Activated naive CD4-positive, alpha-beta T cell (primary cell): ENCODE results near the gene FAIM.
"Not testable (repeated sequence)": the region's sequence is repeated elsewhere in the genome, so short reads cannot be mapped to it uniquely, and the experiment has no call there.

Experiments used
- DNase-seq, 4 experiments: peaks; one replicate each; lab custom pipeline; 2025; lab: John Stamatoyannopoulos, UW

The FAIM gene

DNA sequence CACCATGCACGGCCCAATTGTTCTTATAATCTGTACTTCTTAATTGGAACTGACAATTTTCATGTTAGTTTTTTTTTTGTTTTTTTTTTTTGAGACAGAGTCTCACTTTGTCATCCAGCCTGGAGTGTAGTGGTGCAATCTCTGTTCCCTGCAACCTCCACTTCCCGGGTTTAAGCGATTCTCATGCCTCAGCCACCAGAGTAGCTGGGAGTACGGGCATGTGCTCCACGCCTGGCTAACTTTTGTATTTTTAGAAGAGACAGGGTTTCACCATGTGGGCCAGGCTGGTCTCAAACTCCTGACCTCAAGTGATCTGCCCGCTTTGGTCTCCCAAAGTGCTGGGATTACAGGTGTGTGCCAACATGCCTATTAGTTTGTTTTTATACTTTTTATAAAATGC lies 72.4 kb downstream of the FAIM start:
- DNase-seq = not testable (repeated sequence)

DNA sequence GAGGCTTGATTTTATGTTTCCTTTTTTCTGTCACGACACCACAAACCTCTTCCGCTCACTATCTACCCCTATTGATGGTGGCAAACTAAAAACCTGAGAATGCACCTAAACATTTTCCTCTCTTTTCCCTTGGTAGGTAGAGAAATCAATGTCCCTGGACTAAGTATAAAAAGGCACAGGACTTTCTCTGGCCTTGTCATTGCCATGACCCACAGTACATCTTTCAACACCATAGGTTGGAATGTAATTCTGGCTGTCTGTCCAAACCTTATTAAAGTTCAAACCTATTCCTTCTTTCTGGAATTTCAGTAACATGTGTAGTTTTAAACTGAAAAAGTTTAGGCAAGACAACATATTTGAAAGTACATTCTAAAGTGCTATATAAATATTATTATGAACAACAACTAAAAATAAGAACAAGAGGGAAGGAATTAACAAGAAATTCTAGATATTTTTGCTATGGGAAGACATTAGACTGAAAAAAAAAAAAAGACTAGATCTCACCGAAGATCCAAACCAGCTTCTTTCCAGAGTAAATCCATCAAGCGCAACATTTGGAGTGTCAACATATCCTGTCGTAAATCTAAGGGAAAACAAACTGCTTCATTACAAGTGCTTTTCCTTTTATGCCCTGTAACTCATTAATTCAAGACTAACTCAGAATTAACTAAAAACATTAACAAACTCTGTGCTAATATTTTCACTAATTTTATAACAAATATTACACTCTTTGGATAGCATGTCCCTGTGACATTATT lies 73.1 kb downstream of the FAIM start:
- DNase-seq = no peak

DNA sequence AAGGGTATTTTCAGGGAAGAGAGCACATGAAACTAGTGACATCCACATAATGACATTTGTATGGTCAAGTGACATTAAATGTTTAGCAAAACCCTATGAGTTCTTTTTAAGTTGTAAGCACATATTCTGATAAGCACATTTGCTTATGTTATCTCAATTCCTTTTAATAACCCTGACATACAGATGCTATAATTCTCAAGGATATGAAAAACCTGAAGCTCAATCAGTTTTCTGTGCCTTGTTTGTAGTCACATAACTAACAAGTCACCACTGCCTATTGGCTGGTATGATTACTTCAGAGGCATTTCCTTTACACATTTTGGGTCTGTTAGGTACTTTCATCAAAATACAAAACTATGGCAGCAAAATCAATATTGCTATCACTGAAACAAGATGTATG lies 74.1 kb downstream of the FAIM start:
- no peak for DNase-seq
